CD4-positive, alpha-beta T cell treated with Interferon alpha-2 for 1 hour (primary cell): ENCODE results near the gene CNIH2.
"Not testable (repeated sequence)": the region's sequence is repeated elsewhere in the genome, so short reads cannot be mapped to it uniquely, and the experiment has no call there.

Experiments used
- DNase-seq, 2 donors: peaks; one replicate each; pipeline ENCODE4 v3.0.0-alpha.2; 2020 to 2022

Gene CNIH2

DNA sequence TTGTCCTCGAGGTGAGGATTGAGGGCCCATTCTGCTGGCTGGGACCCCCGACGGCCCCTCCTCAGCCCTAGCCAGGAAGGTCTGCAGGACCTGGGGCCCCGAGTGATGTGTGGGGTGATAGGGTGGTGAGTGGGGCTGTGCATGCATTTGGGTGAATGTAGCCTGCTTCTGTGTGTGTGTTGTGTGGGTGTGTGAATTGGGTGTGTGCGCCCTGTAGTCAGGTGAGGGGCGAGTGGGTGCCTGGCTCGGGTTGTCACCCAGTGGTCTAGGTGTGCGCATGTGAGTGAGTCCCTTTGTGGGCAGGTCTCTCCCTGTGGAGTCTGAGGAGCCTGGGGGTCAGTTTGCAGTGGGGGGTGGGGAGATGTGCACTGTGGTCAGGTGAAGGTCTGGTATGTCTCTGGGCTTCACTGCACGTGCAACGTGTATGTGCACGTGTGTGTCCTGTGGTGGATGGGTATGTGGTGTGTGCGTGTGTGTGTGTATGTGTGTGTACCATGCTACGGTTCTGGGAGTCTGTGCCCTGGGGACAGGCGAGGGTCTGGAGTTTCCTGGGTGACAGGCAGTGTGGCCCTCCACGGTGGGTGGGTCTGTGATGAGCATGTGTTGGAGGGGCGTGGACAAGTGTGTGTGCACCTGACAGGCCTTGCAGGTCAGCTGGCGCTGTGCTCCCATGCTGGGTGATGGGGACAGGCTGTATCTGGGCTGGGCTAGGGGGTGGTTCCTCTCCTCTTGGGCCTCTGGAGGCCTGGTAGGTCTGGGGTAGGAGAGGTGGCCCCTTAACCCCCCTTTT lies 14.8 kb downstream of the CNIH2 start:
- DNase-seq, result no peak

DNA sequence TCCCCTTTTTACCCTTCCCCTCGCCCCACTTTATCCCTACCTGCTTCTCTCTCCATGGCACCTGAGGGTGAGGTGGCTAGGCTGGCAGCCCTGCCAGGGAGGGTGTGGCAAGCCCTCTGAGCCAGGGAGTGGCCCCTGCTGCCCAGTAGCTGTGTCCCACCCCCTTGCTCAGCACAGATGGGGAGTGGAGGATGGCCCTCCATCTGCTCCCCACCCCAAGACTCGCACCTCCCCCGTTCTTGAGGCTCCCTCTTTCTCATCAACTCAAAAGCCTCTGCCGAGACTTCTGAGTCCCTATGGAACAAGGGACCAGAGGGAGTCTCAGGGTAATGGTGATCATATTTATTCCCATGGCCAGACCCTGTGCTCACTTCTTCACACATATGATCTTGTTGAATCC lies 15.4 kb downstream of the CNIH2 start:
- DNase-seq, result no peak

DNA sequence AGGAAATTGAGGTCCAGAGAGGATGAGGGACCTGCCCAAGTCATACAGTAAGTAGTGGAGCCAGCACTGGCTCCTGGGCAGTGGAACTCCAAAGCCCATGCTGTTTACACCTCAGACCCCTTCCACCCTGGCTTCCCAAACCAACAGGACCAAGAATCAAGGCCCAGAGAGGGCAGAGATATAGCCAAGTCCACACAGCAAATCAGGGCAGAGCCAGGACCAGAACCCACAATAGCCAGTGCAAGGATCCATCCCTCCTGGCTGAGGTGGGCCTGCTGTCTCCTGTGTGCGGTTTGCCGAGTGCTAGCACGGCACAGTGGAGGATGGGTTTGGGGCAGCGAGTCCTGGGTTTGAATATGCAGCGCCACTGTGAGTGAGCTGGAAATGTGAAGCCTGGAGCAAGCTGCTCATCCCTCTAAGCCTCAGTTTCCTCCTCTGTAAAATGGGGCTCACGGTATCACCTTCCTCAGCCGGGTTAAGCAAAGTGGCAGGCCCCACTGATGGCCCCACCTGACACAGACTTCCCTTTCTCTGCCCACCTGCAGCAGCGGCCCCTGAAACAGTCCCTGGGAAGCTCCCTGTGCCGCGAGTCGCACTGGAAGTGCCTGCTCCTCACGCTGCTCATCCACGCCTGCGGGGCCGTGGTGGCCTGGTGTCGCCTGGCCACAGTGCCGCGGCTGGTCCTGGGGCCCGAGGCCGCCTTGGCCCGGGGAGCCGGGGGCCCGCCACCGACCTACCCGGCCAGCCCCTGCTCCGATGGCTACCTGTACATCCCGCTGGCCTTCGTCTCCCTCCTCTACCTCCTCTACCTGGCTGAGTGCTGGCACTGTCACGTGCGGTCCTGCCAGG lies 16.0 kb downstream of the CNIH2 start:
- no peak for DNase-seq

DNA sequence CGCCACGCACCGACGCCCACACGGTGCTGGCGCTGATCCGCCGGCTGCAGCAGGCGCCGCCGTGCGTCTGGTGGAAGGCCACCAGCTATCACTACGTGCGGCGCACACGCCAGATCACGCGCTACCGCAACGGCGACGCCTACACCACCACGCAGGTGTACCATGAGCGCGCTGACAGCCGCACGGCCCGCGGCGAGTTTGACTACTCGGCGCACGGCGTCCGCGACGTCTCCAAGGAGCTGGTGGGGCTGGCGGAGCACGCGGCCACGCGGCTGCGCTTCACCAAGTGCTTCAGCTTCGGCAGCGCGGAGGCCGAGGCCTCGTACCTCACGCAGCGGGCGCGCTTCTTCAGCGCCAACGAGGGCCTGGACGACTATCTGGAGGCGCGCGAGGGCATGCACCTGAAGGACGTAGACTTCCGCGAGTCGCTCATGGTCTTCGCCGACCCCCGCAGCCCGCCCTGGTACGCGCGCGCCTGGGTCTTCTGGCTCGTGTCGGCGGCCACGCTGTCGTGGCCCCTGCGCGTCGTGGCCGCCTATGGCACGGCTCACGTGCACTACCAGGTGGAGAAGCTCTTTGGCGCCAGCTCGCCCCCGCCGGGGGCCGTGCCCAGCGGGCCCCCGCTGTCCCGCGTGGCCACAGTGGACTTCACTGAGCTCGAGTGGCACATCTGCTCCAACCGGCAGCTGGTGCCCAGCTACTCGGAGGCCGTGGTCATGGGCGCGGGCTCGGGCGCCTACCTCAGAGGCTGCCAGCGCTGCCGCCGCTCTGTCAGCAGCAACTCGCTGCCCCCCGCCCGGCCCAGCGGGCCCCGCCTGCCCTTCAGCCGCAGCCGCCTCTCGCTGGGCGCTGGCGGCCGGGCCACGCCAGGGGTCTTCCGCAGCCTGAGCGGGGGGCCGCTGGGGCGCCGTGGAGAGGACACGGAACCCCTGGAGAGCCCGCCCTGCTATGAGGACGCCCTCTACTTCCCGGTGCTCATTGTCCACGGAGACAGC lies 16.9 kb downstream of the CNIH2 start:
- DNase-seq, result no peak

DNA sequence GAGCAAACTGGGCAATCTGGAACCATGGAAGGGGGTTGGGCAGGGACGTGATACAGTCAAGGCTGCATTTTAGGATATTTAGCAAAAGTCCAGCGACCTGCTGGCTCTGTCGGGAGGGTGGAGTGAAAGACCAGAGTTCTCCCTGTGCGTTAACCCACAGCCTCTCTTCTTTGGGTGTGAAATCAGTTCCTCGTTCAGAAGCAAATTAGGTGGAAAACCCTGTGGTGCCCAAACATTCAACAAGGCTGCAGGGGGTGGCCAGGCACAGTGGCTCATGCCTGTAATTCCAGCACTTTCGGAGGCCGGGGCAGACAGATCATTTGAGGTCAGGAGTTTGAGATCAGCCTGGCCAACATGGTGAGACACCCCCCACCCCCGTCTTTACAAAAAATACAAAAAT lies 19.6 kb downstream of the CNIH2 start:
- DNase-seq, result no peak

DNA sequence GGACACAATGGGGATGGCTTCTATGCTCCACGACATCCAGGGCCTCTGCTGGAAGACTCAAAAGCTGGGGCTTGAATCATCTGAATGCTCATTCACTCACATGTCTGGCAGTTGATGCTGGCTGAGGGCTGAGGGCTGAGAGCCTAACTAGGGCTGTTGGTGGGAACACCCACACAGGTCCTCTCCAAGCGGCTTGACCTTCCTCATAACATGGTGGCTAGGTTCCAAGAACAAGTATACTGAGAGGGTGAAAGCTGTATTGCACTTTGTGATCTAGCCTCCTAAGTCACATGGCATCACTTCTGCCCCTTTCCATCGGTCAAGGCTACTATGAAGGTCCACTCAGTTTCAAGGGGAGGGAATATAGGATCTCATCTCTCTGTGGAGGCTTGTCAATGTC lies 21.2 kb downstream of the CNIH2 start:
- DNase-seq, result no peak

DNA sequence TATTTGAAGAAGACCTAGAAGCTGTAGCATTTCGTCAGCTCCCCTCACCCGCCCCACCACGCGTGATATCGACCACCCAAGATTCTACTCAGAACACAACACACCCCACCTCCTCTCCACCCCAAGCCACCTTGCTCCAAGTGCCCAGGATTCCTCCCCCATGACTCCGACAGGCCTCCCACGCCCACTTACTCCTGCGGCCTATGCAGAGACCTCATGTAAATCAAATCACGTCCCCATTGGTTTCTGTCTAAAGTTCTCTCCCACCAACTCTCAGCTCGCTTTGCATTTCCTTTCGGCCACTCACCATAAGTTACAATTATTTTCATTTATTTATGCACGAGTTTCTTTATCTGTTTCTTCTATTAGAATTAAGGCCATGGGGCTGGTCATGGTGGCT lies 24.7 kb downstream of the CNIH2 start:
- DNase-seq, result no peak

DNA sequence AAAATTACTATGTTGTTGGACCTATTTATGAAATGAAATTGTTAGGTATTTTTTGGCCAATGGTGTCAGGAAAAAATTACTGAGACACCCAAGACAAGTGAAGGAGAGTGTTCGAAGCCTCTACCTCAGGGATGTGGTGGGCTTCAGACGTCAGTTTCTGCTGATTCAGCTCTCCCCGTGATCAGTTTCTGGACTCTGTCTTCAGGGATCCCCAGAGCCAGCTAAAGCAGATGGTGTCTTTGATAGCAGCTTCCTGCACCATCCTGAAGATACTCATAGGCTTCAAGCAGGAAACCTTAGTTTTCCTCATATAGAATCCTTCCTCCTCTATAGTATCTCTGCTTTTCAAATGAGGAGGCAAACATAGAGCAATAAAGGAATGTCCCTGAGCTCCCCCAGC lies 31.5 kb downstream of the CNIH2 start:
- no peak for DNase-seq

DNA sequence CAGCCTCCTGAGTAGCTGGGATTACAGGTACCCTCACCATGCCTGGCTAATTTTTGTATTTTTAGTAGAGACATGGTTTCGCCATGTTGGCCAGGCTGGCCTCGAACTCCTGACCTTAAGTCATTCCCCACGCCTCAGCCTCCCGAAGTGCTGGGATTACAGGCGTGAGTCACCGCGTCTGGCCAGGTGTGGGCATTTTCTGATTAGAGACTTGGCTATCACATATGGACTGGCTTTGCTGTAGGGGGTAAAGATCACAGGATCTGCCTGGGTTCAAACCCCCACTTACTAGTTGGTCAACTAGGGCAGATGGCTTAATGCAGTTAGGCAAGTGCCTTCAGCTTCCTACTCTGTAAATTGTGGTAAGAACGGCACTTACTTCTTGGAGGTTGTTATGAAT lies 32.3 kb downstream of the CNIH2 start:
- no peak for DNase-seq

DNA sequence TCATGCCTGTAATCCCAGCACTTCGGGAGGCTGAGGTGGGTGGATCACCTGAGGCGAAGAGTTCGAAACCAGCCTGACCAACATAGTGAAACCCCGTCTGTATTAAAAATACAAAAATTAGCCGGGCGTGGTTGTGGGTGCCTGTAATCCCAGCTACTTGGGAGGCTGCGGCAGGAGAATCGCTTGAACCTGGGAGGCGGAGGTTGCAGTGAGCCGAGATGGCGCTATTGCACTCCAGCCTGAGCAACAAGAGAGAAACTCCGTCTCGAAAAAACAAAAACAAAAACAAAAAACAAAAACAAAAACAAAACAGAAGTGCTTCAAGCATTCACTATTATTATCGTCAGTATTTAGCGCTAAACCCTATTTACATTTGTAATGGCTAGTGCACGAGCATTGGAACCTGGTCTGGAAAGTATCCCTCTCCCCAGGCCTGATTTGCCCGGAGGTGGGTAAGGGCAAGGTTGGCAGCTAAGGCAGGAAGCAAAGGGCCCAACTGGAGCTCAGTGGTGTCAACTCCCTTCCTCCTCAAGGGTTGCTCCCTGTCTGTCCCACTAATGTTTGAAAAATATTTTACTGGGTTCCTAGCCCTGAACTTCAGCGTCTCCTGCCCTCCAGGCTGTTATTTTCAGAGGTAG lies 32.9 kb downstream of the CNIH2 start:
- not testable (repeated sequence) for DNase-seq

DNA sequence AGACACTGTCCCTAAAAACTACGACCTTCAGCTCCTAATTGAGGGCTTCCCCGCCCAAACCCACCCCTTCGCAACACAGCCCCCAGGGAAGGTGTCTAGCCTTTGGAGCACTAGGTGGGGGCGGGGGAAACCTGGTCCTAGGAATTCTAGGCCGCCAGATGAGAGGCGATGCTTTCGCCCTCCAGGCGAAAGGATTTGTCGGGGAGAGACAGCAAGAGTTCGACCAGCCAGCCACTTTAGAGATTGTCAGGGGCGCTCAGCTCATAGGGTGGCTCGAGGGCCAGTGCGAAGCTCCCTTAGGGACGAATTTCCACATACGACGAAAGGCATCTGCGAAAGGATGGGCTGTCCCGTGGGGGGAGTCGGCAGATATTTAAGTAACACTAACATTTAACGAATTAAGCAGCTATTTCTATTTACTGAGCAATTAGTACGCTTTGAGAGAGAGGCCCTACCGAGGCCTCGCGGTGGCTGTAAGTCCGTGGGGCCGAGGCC lies 33.5 kb downstream of the CNIH2 start:
- DNase-seq, result no peak

DNA sequence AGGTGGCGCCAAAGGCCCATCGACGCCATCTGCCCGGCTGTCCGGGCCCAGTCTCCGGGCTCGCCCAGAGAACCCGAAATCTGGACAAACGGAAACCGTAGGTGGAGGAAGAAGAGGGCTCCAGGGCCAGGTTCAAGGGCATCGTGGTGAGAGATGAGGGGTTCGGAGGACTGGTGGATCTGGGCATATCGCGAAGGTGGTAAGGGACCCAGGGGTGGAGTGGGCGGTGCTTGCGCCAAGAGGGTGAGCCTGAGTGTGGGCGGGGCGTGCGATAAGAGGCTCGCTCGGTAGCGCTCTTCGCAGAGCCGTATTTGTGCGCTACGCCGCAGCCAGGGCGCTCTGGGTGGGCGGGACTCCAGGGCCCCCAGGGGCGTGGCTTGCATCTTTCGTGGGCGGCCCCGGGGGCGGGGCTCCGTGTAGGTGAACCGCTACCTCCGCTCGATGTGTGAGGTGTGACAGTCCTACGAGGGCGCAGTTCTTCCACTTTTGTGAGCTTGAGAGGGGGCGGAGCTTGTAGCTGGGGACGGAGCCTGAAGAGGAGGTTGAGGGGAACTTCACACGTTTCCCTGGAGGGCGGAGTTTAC lies 34.1 kb downstream of the CNIH2 start:
- peak; percentile 98 to 99 for DNase-seq

DNA sequence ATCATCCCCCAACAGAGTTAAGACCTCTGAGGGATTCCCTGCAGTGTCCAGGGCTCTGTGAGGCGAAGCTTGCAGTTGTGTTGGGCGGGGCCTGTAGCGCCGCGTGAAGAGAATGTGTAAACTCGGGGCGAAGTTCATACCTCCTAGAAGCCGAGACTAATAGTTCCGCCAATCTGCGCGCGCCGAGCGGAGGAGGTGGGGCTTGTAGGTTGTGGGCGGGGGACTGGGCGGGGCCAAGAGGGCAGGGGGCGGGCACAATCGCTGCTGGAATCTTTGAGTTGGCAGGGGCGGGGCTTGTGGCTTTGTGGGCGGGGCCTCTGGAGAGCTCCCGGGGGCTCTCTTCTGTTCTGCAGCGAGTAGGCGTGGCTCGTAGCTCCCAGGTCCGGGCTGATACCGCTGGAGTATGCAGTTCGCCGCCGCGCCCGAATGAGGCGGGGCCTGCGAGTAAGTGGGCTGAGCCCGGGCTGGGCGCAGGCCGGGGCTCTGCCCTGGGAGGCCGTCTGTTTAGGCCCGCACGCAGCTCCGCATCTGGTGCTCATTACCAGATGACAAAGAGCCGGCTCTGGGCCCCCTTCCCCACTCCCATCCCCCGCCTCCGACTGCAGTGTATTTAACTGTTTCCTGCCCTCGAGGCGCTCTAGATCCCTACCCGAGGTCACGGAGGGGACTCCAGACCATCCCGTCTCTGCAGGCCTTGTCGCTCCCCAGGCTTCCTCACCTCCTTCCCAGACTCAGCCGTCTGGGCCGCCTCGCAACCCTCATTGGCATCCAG lies 34.8 kb downstream of the CNIH2 start:
- DNase-seq, result peak; percentile 99

DNA sequence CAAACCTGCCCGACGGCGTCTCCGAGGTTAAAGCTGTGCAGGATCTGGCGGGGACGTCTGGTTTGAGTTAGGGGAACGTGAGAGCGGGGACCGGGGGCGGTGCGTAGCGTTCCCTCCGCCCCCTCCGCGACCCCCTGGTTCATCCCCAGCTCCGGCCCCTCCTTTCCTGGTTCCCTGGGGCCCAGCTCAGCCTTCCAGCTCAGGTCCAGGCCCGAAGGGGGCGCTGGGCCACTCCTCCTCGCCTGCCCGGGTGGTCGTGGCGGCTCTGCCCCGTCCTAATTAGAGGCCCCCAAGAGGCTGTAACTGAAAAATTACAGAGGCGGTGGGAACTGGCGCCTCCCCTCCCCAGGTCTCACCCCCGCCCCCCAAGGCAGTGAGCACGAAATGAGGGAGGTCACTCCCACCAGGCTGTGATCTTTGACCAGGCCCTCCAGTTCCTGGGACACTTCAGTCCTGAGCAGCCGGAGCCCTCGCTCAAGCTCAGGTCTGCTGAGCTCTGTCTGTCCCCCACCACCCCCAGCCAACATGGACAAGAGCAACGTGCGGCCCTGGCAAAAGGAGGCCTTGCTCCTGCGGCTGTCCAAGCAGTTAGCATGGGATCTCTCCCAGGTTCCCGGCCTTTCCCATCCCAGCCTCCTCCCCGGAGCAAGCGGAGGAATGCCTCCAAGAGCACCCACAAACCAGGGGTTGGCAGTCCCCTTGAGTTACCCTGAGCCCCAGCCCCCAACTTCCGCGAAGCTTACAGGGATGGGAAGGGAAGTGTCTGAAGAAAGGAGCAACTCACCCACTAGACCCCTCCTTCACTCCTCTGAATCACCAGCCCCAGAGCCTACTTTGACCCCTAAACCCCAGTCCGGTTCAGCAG lies 35.6 kb downstream of the CNIH2 start:
- no peak for DNase-seq

DNA sequence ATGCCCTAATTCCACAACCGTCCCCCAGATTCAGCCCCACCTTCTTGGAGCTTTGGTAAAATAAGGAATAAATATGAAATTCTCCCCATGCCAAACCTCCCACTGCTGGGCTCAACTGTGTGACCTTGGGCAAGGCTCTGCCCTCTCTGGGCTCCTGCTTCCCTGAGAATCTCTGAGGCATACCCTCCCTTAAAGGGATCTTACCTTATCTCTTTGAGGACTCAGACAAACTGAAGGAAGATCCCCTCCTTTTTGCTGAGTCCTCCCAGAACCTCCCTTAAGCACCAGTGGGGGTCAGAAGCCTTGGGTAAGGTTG lies 36.2 kb downstream of the CNIH2 start:
- no peak for DNase-seq

DNA sequence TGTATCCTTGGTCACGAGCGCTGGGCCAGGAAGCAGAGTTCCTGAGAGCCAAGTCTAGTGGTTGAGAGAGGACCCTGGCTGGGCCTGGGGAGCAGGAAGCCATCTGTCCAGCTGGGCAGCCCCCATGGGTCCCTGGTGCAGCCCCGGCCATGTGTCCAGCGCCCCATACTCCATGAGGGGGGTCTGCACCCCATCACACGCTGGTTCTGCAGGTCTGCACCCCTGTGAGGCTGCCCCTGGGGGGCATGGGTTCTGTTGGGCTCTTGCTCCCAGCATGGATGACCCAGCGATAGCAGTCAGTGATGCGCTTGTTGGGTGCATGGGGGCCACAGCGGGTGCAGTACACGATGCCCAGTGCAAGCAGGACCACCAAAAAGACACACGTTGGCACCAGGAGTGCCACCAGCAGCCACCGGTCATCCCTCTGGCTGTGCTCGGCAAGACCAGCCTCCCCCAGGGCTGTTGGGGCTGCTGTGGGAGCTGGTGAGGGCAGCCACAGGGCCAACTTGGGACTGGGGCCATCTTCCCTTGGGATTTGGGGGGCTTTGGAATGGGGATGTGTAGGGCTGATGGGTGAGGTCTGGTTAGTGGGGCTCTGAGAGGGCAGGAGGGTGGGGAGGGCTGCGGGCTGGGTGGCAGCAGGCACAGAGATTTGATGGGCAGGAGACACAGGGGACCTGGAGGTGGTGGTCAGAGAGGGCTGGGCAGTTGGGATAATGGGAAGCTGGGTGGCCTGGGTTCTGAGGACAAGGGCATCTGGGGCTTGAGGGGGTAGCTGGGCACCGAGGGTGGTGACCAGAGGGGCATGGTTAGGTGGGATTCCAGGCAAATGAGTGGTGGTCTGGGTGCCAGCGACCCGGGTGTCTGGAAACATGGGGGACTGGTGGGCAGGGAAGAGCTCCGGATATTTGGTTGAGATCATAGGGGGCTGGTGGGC lies 36.9 kb downstream of the CNIH2 start:
- DNase-seq, result no peak

DNA sequence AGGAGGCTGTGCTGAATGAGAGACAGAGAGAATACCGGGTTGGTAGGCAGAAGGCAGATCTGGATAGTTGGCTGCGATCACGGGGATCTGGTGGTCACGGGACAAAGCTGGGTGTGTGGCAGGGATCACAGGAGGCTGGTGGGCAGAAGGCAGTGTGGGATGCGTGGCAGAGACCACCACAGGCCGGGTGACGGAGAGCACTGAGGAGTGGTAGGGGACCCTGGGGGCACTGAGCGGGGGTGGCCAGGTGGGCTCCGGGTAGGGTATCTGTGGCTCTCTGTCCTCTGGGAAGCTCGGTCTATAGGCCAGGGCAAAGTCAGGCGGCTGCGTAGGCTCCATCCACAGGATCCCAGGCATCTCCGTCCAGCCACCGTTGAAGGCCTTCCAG lies 37.5 kb downstream of the CNIH2 start:
- DNase-seq, result no peak

DNA sequence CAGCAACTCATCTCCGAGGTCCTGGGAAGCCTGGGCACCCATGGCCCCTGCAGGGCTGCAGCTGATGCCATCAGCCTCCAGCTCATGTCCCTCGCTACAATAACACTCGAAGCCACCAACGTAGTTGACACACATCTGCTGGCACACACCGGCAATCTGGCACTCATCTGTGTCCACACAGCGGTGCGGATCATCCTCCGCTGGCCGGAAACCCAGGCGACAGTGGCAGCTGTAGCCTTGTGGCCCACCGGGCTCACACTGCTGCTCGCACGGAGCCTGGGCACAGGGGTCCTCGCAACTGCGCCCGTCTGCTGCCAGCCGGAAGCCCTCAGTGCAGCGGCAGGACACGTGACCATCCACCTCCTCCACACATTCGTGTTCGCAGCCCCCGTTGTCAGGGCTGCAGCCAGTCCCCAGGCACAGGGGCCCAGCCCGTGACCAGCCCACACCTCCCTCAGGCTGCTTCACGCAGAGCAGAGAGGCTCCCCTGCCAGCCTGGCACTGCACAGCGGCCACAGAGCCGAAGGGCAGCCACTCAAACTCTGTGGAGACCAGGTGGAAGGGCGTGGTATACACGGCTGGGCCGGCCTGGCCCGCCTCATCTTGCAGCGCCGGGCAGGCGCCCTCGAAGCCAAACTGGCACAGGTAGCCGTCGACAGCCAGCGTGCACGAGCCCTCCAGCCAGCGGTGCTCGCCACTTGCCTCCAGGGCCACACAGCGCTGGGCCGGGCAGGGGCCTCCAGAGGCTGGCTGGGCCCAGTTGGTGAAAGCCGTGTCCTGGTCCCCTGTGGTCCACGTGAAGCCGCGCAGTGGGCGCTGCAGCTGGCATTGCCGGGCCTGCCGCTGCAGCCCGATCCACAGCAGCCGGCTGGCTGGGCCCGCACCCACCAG lies 38.2 kb downstream of the CNIH2 start:
- no peak for DNase-seq
